ENCODE data around the gene PRSS12. TPM values are rescaled to one million over a fixed set of nuclear protein-coding genes. Genes with fewer than 3 reads are reported as not detected.

Gene PRSS12
- total RNA-seq, 4 donors from 2014 or later, result under 0.01 to 1.4 (median 0.48) TPM

DNA sequence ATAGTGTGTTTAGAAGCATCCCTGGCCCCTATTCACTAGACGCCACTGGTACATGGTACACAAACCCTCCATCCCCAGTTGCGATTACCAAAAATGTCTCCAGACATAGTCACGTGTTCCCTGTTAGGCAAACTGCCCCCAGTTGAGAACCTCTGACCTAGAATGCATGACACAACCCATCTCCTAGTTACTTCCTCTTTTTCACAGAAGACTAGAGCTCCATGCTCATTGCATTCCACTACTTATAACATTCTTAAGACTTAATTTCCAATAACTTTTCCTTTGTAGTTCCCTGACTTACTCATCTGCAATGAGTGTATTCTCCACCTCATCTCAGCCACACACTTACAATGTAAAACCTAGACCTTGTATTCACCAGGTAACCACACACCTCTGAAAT is 68.6 kb downstream of the PRSS12 start:
- H3K9me3 ChIP-seq, result no peaks in the 10 kb centered on the region
- 78% methylated on average over 3 of the region's 3 CpGs for WGBS
- no peaks in the 10 kb centered on the region for H3K27me3 ChIP-seq
- DNase-seq (ENCODE audit: extremely low spot score), result no peak
- H3K27ac ChIP-seq (replicated peaks in 1 of 4), result no peak overlapping the region
- H3K4me3 ChIP-seq, result no peak overlapping the region
- H3K36me3 ChIP-seq, result peaks cover 0 to 23% (median 9%) of the 10 kb centered on the region in 4 donors
- no peak for TF ChIP-seq POLR2A (IDR thresholded peaks at IDR 0.05; ENCODE audit: low read depth)
- TF ChIP-seq EP300 (IDR thresholded peaks at IDR 0.05), result no peak
- no peak for TF ChIP-seq CTCF (IDR thresholded peaks at IDR 0.05)
- TF ChIP-seq POLR2AphosphoS5 (IDR thresholded peaks at IDR 0.05), result no peak
- peaks cover 21 to 31% (median 23%) of the 10 kb centered on the region in 4 donors for H3K4me1 ChIP-seq
- intact Hi-C loops (cut with DNase I), result loop anchor here (5.0 to 10.0 kb wide), 2 partner anchors 68 to 401 kb away; partner anchors contain the start of genes METTL14 and PRSS12

DNA sequence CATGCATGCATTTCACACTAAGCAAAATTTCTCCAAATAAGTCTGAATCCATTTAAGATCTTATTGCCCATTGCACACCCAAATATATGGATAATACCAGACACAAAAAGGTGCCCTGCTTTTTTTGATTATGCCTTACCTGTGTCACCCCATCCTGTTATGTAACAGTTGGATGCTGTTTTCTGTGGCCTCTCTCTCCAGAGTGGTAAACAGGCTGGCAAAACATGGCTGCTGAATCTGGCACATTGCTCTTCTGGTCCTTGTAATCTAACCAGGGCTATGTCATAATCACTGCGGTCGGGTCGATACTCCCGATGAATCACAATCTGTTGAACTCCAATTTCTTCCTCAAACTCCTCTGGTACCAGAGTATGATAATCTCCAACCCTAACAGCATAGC is 70.1 kb downstream of the PRSS12 start:
- Histone ChIP-seq H3K4me1 (peaks cover 21 to 36% (median 26%) of the 10 kb centered on the region in 4 donors), H3K27me3 (no peaks in the 10 kb centered on the region), H3K4me3 (no peak overlapping the region), H3K36me3 (peaks cover 0 to 23% (median 9%) of the 10 kb centered on the region in 4 donors), H3K27ac (replicated peaks in 1 of 4) (no peak overlapping the region), H3K9me3 (no peaks in the 10 kb centered on the region)
- DNase-seq (ENCODE audit: extremely low spot score), result no peak
- 68% methylated on average over 4 of the region's 4 CpGs for WGBS
- TF ChIP-seq EP300 (IDR thresholded peaks at IDR 0.05), result no peak
- TF ChIP-seq POLR2AphosphoS5 (IDR thresholded peaks at IDR 0.05), result no peak
- TF ChIP-seq POLR2A (IDR thresholded peaks at IDR 0.05; ENCODE audit: low read depth), result no peak
- no peak for TF ChIP-seq CTCF (IDR thresholded peaks at IDR 0.05)
- intact Hi-C loops (cut with DNase I), result loop anchor here (5.0 to 10.0 kb wide), 2 partner anchors 70 to 402 kb away; partner anchors contain the start of genes METTL14 and PRSS12

DNA sequence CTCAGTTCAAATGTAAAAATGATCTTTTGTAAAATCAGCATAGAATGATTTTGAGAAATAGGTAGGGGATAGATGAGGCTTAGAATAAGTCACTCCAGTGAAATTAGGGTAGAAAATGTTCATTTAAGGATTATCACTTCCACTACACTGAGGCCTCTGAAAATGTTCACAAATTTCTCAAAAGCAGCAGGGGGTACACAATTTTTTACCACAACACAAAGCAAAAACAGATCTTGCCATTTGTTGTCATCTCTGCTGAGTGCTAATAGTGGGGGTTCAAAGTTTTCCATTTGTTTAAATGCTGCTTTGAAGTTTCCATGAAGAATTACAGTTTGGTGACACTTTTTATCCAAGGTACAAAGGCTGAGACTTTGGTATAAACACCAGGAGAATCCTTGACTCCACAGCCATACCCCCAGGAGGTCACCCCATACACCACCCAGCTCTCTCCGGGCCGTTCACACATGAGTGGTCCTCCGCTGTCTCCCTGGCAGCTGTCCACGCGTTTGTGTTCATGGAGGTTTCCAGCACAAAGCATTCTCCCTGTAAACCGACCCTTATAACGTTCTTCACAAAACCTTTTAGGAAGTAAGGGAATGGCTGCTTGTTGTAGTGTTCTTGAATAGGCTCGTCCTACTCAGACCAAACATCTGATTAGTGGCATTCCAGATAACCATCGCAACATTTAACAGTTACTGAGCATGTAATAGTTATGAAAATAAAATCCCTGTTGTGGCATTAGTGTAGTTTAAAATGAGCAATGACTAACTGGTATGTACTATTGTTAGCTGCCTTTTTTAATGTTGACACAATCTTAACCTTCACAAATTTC is 71.0 kb downstream of the PRSS12 start:
- H3K27ac ChIP-seq (replicated peaks in 1 of 4), result no peak overlapping the region
- intact Hi-C loops (cut with DNase I), result loop anchor here (5.0 to 10.0 kb wide), 2 partner anchors 70 to 403 kb away; partner anchors contain the start of genes METTL14 and PRSS12
- H3K4me1 ChIP-seq, result peaks cover 21 to 36% (median 27%) of the 10 kb centered on the region in 4 donors
- H3K27me3 ChIP-seq, result no peaks in the 10 kb centered on the region
- H3K9me3 ChIP-seq, result no peaks in the 10 kb centered on the region
- WGBS, result 66% methylated on average over 9 of the region's 9 CpGs
- peaks cover 0 to 23% (median 9%) of the 10 kb centered on the region in 4 donors for H3K36me3 ChIP-seq
- H3K4me3 ChIP-seq, result no peak overlapping the region
- TF ChIP-seq POLR2AphosphoS5 (IDR thresholded peaks at IDR 0.05) (no peak), CTCF (IDR thresholded peaks at IDR 0.05) (no peak), EP300 (IDR thresholded peaks at IDR 0.05) (no peak), POLR2A (IDR thresholded peaks at IDR 0.05; ENCODE audit: low read depth) (no peak)
- no peak for DNase-seq (ENCODE audit: extremely low spot score)

GRCh38 chr4:118280501-118281218 is 72.1 kb downstream of the PRSS12 start:
- Histone ChIP-seq H3K36me3 (peaks cover 0 to 23% (median 9%) of the 10 kb centered on the region in 4 donors), H3K9me3 (no peaks in the 10 kb centered on the region), H3K4me1 (peaks cover 21 to 36% (median 27%) of the 10 kb centered on the region in 4 donors), H3K27ac (replicated peaks in 1 of 4) (no peak overlapping the region), H3K27me3 (no peaks in the 10 kb centered on the region), H3K4me3 (no peak overlapping the region)
- DNase-seq (ENCODE audit: extremely low spot score), result no peak
- WGBS, result 8% methylated on average over 2 of the region's 2 CpGs
- intact Hi-C loops (cut with DNase I), result loop anchor here (5.0 to 10.0 kb wide), 2 partner anchors 72 to 404 kb away; partner anchors contain the start of genes METTL14 and PRSS12
- TF ChIP-seq CTCF (IDR thresholded peaks at IDR 0.05) (peak; percentile 33 to 53 (median 49)), EP300 (IDR thresholded peaks at IDR 0.05) (no peak)

Data from esophagus muscularis mucosa (tissue), 4 donors.